ENCODE results near the gene CRHR1. TPM values are rescaled to one million over a fixed set of nuclear protein-coding genes. Genes with fewer than 3 reads are reported as not detected.

CRHR1 gene
- total RNA-seq, 2 donors from 2014 or later = not detected

DNA sequence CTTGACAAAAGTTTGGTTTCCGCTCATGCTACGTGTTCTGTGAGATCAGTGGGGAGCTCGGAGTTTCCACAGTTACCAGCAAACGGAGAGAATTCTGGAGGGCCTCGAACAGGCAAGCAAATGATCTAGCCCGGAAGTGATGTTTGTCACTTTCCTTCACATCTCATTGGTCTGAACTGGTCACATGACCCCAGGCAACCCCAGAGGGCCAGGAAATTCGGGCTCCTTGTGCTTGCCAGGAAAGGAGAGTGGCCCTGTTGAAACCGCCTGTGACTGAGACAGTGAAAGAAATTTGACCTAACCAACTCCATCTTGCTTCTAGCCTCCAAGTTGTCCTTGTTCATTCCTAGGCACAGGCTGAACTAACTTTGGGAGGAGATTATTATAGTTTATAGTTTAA is 83.6 kb downstream of the CRHR1 start:
- TF ChIP-seq, protein P1, sequence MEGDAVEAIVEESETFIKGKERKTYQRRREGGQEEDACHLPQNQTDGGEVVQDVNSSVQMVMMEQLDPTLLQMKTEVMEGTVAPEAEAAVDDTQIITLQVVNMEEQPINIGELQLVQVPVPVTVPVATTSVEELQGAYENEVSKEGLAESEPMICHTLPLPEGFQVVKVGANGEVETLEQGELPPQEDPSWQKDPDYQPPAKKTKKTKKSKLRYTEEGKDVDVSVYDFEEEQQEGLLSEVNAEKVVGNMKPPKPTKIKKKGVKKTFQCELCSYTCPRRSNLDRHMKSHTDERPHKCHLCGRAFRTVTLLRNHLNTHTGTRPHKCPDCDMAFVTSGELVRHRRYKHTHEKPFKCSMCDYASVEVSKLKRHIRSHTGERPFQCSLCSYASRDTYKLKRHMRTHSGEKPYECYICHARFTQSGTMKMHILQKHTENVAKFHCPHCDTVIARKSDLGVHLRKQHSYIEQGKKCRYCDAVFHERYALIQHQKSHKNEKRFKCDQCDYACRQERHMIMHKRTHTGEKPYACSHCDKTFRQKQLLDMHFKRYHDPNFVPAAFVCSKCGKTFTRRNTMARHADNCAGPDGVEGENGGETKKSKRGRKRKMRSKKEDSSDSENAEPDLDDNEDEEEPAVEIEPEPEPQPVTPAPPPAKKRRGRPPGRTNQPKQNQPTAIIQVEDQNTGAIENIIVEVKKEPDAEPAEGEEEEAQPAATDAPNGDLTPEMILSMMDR (IDR thresholded peaks at IDR 0.05) = no peak

DNA sequence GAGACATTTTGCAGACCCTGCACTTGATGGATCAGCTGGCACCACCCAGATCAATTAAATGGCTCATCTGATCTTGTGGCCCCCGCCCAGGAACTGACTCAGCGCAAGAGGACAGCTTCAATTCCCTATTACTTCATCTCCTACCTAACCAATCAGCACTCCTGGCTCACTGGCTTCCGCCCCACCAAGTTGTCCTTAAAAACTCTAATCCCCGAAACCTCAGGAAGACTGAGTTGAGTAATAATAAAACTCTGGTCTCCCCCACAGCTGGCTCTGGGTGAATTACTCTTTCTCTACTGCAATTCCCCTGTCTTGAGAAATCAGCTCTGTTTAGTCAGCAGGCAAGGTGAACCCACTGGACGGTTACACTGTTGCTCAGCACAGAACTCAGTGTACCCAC is 84.2 kb downstream of the CRHR1 start:
- Histone ChIP-seq H3K4me1 (no peaks in the 10 kb centered on the region), H3K27me3 (no peaks in the 10 kb centered on the region), H3K36me3 (replicated peaks in 1 of 2; ENCODE audit: insufficient read depth in 1 of 2, low read depth in 2 of 2) (no peaks in the 10 kb centered on the region), H3K4me3 (no peak overlapping the region), H3K9me3 (no peaks in the 10 kb centered on the region), H3K27ac (no peak overlapping the region)
- 52 to 64% methylated on average over 5 of the region's 5 CpGs for WGBS, 2 donors
- no peak for TF ChIP-seq POLR2A (IDR thresholded peaks at IDR 0.05)
- TF ChIP-seq, protein P1 (IDR thresholded peaks at IDR 0.05) = no peak
- DNase-seq (no peak), ATAC-seq (no peak)
- intact Hi-C loops (cut with DNase I) = no loop called here

More for the DNA sequence above, 83.6 kb downstream of the CRHR1 start:
- no peaks in the 10 kb centered on the region for H3K27me3 ChIP-seq
- no peak for ATAC-seq
- no peak overlapping the region for H3K27ac ChIP-seq
- H3K9me3 ChIP-seq = no peaks in the 10 kb centered on the region
- H3K36me3 ChIP-seq (replicated peaks in 1 of 2; ENCODE audit: insufficient read depth in 1 of 2, low read depth in 2 of 2) = no peaks in the 10 kb centered on the region
- no peak for DNase-seq
- 60 to 67% methylated on average over 8 of the region's 8 CpGs for WGBS, 2 donors
- intact Hi-C loops (cut with DNase I) = no loop called here
- H3K4me1 ChIP-seq = no peaks in the 10 kb centered on the region
- no peak overlapping the region for H3K4me3 ChIP-seq

- 62 to 72% methylated on average over 14 of the region's 14 CpGs for WGBS, 2 donors
- intact Hi-C loops (cut with DNase I) = no loop called here
- TF ChIP-seq, protein P1 (IDR thresholded peaks at IDR 0.05) = no peak
- TF ChIP-seq POLR2A (IDR thresholded peaks at IDR 0.05) = no peak
- Histone ChIP-seq H3K27me3 (peaks cover 0 to 4% of the 10 kb centered on the region in 2 donors), H3K27ac (no peak overlapping the region), H3K9me3 (no peaks in the 10 kb centered on the region), H3K4me3 (no peak overlapping the region), H3K4me1 (no peaks in the 10 kb centered on the region), H3K36me3 (replicated peaks in 1 of 2; ENCODE audit: insufficient read depth in 1 of 2, low read depth in 2 of 2) (no peaks in the 10 kb centered on the region)
- DNase-seq (no peak), ATAC-seq (no peak)
These were observed 85.7 kb downstream of the CRHR1 start for GRCh38 chr17:45869676-45870341.

DNA sequence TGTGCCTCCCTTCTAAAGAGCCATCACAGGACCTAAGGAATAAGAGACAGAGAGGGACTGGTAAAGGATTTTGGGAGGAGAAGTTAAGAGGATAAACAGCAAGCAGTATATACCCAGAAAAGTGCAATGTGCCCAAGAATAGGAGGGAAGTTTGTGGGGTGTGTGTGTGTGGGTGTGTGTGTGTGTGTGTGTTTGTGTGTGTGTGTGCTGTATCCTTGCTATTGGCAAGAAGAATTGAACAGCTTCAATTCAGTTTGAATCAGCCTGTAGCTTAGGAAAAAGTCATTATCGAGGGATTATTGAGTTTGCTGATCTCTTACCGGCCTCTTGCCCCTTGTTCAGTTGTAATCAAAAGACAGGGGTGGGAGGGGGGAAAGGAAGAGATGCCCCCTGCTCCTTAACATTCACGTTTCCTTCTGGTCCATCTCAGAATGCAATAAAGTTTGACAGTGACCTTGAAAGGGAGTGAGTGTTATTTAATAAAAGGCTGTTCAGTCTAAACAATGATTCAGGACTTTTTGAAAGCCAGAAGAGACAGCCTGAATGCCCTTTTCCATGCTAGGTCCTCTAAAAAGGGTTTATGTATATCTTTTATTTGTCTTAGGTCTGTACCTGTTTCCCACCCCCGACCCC is 86.3 kb downstream of the CRHR1 start:
- peaks cover 0 to 4% of the 10 kb centered on the region in 2 donors for H3K27me3 ChIP-seq
- no peaks in the 10 kb centered on the region for H3K4me1 ChIP-seq
- 33 to 37% methylated on average over 4 of the region's 4 CpGs for WGBS, 2 donors
- intact Hi-C loops (cut with DNase I) = no loop called here
- no peak overlapping the region for H3K27ac ChIP-seq
- no peak for DNase-seq
- H3K36me3 ChIP-seq (replicated peaks in 1 of 2; ENCODE audit: insufficient read depth in 1 of 2, low read depth in 2 of 2) = no peaks in the 10 kb centered on the region
- no peak overlapping the region for H3K4me3 ChIP-seq
- ATAC-seq = no peak
- H3K9me3 ChIP-seq = no peaks in the 10 kb centered on the region
- TF ChIP-seq, protein P1 (IDR thresholded peaks at IDR 0.05) = no peak
- no peak for TF ChIP-seq POLR2A (IDR thresholded peaks at IDR 0.05)

DNA sequence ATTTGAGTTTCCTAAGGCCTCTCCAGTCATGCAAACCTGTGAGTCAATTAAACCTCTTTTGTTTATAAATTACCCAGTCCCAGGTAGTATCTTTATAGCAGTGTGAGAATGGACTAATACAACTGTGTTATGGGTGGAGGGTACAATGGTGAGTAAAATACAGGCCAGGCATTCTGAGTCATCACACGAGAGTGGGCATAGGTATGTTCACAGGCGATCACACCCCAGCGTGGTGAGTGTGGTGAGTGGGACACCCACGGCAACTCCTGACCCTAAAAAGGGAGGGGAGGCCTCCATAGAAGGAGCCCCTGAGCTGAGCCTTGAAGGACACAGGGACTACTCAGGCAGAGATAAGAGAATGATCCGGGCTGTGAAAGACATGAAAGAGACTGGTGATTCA is 87.6 kb downstream of the CRHR1 start:
- DNase-seq = no peak
- no peaks in the 10 kb centered on the region for H3K36me3 ChIP-seq (replicated peaks in 1 of 2; ENCODE audit: insufficient read depth in 1 of 2, low read depth in 2 of 2)

More for the DNA sequence above, 87.6 kb downstream of the CRHR1 start:
- TF ChIP-seq, protein P1 (IDR thresholded peaks at IDR 0.05) = no peak
- TF ChIP-seq POLR2A (IDR thresholded peaks at IDR 0.05) = no peak
- H3K27me3 ChIP-seq = peaks cover 0 to 4% of the 10 kb centered on the region in 2 donors
- 65 to 68% methylated on average over 5 of the region's 5 CpGs for WGBS, 2 donors
- intact Hi-C loops (cut with DNase I) = no loop called here
- H3K4me1 ChIP-seq = no peaks in the 10 kb centered on the region
- H3K4me3 ChIP-seq = no peak overlapping the region
- ATAC-seq = no peak
- H3K9me3 ChIP-seq = no peaks in the 10 kb centered on the region
- H3K27ac ChIP-seq = no peak overlapping the region

Data from body of pancreas (tissue), 4 donors.